ENCODE data around the gene SCARB2. TPM values are rescaled to one million over a fixed set of nuclear protein-coding genes. Genes with fewer than 3 reads are reported as not detected.

The SCARB2 gene
- total RNA-seq, 1 donor from 2014 or later: 190 TPM

DNA sequence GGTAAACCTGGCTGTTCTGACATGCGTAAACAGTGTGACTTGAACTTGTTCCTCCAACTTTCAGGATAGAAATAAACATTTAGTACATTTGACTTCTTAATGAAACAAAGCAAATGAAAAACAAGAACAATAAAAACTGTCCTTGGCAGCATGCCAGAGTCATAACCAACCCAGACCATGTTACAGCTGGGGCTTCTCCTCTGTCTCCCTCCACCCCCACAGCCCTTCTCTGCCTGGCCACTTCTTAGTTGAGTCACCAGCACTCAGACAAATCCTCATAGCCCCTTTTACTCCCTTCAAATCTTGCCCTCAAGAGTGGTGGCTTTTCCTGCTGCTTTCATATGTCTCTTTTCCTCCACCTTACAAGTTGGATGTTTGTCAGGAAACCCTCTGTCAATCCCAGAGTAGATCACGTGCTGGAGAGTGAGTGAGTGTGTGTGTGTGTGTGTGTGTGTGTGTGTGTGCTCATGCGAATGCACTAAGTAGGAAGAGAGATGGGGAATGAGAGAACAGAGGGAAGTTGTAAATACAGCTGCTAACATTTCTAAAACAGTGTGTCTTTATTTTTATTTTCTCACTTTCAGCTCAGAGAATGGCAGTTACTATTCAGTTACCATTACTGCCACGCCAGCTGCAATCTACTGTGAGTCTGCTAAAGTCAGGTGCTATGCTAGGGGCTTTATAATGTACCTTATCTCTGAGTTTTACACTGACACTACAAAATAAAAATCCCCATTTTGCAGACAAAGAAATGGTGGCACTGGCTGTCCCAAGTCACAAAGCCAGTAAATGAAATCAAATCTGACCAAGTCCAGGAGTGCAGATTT, 15.0 kb downstream of the SCARB2 start:
- Histone ChIP-seq H3K4me1 (peaks cover 89% of the 10 kb centered on the region), H3K27me3 (no peaks in the 10 kb centered on the region), H3K27ac (peak overlapping the region; percentile 75), H3K4me3 (peak overlapping the region; percentile 2), H3K36me3 (peaks cover 20% of the 10 kb centered on the region), H3K9me3 (no peaks in the 10 kb centered on the region)
- no peak for TF ChIP-seq CTCF (IDR thresholded peaks at IDR 0.05)
- DNase-seq: no peak
- ATAC-seq: peak; percentile 66
- intact Hi-C loops (cut with DNase I): no loop called here

- Histone ChIP-seq H3K4me3 (no peak overlapping the region), H3K9me3 (no peaks in the 10 kb centered on the region), H3K27ac (peak overlapping the region; percentile 75), H3K4me1 (peaks cover 89% of the 10 kb centered on the region), H3K27me3 (no peaks in the 10 kb centered on the region), H3K36me3 (peaks cover 27% of the 10 kb centered on the region)
- peak; percentile 71 for DNase-seq
- intact Hi-C loops (cut with DNase I): no loop called here
- TF ChIP-seq CTCF (IDR thresholded peaks at IDR 0.05): no peak
- peak; percentile 56 for ATAC-seq
Measured at GRCh38 chr4:76197971-76198410, 15.6 kb downstream of the SCARB2 start.

DNA sequence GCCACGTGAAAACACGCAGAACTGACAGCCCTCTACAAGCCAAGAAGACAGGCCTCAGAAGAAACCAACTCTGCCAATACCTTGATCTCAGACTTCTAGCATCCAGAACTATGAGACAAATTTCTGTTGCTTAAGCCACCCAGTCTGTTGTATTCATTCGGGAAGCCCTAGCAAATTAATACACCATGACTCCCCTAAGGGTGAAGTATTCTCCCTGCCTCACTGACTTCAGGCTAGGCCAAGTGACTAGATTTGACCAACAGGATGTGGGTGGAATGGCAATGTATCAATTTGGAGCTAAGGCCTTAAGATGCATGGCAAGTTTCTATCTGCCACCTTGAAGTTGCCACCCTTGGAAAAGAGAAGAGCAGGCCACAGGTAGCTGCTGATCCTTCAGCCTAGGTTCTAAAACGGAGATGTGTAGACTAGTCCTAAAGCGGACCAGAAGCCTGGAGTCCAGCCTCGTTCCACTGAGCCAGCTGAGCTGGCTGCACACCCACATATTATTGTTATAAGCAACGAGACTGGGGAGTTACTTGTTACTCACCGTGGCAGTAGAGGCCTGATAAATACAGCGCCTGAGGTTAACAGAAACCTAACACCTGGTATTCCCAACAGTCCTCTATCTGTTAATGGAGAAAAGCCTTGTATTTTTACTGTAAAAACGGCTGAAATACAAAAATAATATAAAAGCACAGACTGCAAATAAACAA, 16.4 kb downstream of the SCARB2 start:
- Histone ChIP-seq H3K27me3 (no peaks in the 10 kb centered on the region), H3K9me3 (no peaks in the 10 kb centered on the region), H3K36me3 (peaks cover 32% of the 10 kb centered on the region), H3K27ac (peak overlapping the region; percentile 75), H3K4me1 (peaks cover 95% of the 10 kb centered on the region), H3K4me3 (no peak overlapping the region)
- intact Hi-C loops (cut with DNase I): no loop called here
- DNase-seq (no peak), ATAC-seq (no peak)
- no peak for TF ChIP-seq CTCF (IDR thresholded peaks at IDR 0.05)

GRCh38 chr4:76196376-76196775, 17.2 kb downstream of the SCARB2 start:
- no peaks in the 10 kb centered on the region for H3K9me3 ChIP-seq
- intact Hi-C loops (cut with DNase I): no loop called here
- no peak for TF ChIP-seq CTCF (IDR thresholded peaks at IDR 0.05)
- peak overlapping the region; percentile 75 for H3K27ac ChIP-seq
- H3K4me3 ChIP-seq: no peak overlapping the region
- peaks cover 40% of the 10 kb centered on the region for H3K36me3 ChIP-seq
- H3K4me1 ChIP-seq: peaks cover 90% of the 10 kb centered on the region
- ATAC-seq (no peak), DNase-seq (no peak)
- H3K27me3 ChIP-seq: no peaks in the 10 kb centered on the region

DNA sequence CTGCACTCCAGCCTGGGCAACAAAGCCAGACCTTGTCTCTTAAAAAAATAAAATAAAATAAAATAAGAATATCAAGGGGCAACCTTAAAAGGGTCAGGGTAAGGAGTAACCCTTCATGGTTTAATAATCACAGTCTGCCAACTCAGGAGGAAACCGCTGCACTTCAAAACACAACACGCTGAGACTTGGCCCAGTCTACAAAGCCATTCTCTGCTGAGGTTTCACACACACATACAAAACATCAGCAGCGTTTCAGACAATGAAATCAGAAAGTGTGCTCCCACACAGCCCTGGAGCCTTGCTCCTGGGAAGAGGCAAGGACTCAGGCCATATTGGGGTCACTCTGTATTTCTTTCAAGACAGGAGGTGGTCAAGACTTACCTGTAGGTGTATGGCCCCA, 18.3 kb downstream of the SCARB2 start:
- Histone ChIP-seq H3K4me3 (no peak overlapping the region), H3K9me3 (no peaks in the 10 kb centered on the region), H3K4me1 (peaks cover 80% of the 10 kb centered on the region), H3K36me3 (peaks cover 46% of the 10 kb centered on the region), H3K27ac (peak overlapping the region; percentile 24), H3K27me3 (no peaks in the 10 kb centered on the region)
- no peak for ATAC-seq
- DNase-seq: no peak
- intact Hi-C loops (cut with DNase I): no loop called here
- no peak for TF ChIP-seq CTCF (IDR thresholded peaks at IDR 0.05)
